ENCODE measurements around the gene ZNF423.

Gene ZNF423

DNA sequence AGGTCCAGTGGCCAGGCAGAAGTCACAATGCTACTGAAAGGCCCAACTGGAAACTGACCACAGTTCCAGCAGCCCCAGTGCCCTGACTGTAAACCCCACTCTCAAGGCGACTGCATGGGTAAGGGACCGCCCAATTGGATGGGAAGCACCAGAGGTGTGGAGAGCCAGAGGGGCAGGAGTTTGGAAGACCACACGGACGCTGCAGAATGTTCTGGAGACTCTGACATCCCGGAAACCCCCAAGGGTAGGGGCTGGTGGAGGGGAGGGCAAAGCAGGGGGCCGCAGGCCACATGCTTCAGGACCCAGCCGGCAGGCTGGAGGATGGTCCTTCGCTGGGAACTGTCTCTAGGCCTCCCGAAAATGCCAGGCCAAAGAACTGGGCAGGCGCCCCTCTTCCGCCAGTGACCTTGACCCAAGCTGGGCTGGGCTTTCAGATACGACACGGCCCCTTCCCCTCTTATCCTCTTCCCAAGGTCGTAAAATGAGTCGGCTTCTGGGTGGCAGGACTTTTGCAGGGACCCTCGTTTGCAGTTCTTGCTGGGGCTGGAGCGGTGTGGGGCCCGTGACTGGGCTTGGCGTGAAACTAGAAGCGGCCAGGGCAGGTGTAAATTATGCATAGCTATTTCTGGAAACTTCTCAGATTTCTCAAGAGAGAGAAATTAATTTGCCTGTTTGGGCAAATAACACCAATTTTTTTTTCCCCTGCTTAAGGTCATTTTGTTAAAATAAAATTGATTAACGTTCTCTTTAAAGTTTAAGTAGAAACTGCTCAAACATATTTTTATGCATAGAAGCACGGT, 372.1 kb downstream of the ZNF423 start:
- no peak for DNase-seq

DNA sequence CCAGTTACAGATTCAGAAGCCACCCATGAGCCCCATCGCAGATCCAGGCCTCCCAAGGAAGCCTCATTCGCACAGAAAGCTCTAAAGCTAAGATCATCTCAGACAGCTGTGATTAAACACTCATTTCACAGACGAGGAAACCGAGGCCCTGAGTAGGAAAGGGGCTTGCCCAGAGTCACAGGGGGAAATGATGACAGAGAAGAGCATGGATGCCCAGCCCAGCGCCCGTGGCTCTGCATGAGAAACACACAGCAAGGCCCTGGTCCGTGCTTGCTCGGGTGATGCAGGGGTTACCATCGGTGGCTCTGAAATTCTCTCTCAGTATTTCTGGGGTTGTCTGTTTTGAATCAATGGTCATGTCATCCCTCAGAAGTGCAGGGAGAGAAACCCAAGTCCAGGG, 372.7 kb downstream of the ZNF423 start:
- DNase-seq = no peak

DNA sequence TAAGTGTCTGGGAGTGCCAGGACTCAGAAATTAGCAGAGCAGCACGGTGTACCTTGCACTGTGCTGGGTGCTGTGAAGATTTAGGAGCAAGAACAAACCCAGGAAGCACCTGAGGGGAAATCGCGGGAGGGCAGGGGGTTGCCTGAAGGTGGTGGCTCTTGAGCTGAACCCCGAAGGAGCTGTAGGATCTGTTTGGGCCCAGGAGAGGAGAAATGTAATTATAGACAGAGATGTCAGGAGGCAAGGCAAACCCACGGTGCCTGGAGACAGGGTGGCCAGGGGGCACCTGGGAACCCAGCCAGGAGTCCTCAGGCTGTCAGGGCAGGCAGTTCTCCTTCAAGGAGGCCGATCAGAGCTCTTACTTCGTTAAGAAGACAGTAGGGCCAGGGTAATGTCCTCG, 373.2 kb downstream of the ZNF423 start:
- no peak for DNase-seq

DNA sequence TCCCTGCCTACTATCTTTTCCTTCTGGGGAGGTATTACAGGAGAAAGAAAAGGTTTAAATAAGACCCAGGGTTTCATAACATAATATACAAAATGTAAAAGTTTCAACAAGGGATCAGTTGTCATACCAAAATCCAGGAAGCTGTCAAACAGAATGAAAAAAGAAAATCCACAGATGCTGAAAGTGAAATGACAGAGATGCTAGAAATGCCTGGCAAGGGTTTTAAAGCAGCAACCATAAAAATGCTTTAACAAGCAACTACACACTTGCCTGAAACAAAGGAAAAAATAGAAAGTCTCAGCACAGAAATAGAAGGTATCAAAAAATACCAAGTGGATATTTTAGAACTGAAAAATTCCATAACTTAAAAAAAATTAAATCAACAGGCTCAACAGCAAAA, 377.3 kb downstream of the ZNF423 start:
- DNase-seq = no peak

DNA sequence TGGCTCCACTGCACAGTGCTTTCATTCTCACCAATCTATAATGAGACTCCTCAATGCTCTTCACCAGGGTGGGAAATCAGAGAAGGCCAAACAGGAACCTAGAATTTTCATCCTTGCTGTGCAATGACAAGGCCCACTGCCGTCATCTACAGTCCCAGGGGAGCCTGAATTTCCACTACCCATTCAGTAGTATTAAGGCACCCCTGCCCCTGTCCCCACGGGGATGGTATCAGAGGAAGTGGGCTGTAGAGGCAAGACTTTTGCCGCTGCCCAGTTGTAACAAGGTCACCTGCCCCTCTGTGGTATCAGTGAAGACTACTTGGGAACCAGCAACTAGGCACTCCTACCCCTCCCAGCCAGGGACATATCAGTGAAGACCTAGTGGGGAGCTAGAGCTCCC, 377.8 kb downstream of the ZNF423 start:
- DNase-seq = no peak

DNA sequence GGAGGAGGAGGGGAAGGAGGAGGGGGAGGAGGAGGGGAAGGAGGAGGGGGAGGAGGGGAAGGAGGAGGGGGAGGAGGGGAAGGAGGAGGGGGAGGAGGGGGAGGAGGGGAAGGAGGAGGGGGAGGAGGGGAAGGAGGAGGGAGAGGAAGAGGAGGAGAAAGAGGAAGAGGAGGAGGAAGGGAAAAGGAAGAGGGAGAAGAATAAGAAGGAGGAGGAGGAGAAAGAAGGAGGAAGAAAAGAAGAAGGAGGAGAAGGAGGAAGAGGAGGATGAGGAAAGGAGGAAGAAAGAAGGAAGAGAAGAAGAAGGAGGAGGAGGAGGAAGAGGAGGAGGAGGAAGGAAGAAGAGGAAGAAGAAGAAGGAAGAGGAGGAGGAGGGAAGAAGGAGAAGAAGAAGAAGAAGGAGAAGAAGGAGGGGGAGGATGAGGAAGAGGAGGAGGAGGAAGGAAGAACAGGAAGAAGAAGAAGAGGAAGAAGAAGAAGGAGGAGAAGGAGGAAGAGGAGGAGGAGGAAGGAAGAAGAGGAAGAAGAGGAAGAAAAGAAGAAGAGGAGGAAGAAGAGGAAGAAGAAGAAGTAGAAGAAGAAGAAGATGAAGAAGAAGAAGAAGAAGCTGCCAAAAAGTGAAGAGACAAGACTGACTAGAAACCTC, 378.5 kb downstream of the ZNF423 start:
- DNase-seq = no peak

DNA sequence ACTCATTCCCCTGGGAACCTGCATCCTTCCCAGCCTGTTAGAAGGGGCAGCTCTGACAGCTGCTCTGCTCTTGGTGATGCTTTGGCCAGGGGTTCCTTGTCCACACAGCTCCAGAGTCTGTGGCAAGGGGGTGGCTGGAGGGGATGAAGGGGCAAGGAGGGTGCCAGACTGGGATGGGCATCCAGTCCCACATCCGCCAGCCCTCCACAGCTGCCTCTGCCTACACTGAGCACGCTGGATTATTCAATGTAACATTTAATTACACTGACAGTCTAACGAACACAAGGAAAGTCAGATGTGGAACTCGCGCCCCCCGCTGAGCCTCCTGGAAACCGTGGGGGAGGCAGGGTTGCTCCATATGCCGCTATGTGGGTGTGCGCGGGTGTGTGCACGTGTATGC, 381.2 kb downstream of the ZNF423 start:
- no peak for DNase-seq

DNA sequence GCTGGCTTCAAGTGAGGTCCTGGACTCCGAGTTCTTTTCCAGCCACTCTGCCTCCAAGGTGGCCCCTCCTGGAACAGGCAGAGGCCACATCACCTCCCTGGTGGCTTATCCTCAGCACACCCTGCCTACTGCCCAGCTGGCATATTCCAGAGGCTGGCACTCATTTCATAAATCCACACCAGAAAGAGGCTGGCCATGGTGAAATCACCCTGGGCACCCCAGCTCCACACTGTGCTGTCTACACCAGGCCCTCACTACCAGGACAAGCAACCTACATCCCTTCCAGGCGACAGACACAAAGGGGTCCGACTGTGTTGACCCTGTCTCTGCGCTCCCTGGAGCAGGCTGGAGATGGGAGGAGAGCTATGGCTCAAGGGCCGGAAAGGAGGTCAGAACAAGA, 382.1 kb downstream of the ZNF423 start:
- DNase-seq = no peak

DNA sequence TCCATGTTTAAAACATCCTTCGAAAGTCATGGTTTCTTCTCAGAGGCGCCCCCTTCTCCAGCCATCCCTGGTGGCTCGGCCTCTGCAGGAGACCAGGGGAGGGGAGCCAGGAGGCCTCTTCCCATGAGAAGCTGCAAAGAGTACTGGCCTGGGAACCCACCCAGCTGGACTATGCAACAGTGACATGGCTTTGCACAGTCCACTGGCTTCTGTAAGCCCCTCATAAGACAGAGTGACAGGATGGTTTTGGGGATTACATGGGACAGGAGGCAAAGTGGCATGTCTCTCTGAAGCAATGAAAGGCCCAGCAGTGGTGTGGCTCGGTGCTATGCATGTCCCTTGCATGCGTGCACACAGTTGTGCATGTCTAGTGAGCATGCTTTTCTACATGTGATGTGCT, 382.8 kb downstream of the ZNF423 start:
- no peak for DNase-seq

DNA sequence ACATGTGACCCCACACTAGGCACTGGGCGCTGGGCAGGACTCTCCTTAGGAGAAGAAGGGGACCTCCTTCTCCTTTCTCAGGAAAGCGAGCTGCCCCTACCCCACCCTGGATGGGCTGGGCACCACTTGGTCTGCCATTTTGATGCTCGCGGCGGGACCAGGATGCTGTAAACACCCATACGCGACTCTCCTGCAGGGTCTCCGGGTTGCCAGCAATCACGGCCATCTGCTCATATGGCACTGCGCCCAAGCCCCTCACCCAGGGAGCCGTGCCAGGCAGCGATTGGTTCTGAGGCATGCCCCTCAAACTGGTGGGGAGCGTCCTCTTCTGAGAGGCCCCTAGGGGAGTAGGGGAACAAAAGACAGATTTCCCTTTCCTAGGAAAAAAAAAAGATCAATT, 383.3 kb downstream of the ZNF423 start:
- DNase-seq = no peak

DNA sequence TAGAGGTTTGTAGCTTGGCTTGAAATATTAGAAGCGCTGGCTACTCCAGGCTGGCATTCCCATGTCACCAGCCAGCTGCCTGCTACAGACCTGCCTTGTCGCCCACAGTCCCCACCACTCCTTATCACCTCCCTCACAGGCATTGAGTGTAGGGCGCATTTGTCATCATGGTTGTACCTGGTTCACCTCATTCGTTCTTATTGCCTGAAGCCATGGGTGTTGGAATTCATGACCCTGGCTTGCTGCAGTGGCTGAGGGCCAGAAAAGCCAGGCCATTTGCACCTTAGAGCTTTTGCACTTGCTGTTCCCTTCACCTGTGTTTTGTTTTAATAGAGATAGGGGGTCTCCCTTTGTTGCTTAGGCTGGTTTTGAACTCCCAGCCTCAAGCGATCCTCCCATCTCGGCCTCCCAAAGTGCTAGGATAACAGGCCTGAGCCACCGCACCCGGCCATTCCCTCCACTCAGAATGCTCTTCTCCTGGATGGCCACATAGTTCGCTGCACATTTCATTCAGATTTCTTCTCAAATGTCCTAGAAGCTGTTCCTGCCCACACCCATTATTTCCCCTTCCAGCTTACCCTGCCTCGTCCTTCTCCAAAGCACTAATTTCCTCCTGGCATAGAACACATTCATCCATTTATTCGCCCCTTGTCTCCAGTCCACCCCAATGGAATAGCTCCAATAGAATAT, 384.7 kb downstream of the ZNF423 start:
- no peak for DNase-seq

DNA sequence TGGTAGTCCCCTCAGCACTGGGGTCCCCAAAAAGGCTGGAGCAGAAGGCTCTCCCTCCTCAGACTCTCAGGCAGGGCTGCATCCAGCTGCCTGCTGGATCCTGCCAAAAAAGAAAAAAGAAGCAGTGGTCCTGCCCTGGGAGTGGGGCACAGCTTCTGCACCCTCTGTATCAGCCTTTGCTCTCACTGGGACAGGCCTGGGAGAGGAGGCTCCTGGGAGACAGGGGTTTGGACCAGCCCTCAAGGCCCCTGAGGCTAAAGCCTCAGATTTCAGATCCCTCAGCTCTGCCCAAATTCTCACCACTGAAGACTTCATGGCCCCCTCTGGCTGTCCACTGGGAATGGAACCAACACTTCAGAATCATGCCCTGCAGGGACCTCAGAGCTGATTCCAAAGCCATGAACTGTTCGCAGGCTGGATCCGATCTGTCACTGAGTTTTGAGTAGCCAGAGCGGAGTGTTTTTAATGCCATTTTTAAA, 385.4 kb downstream of the ZNF423 start:
- no peak for DNase-seq

DNA sequence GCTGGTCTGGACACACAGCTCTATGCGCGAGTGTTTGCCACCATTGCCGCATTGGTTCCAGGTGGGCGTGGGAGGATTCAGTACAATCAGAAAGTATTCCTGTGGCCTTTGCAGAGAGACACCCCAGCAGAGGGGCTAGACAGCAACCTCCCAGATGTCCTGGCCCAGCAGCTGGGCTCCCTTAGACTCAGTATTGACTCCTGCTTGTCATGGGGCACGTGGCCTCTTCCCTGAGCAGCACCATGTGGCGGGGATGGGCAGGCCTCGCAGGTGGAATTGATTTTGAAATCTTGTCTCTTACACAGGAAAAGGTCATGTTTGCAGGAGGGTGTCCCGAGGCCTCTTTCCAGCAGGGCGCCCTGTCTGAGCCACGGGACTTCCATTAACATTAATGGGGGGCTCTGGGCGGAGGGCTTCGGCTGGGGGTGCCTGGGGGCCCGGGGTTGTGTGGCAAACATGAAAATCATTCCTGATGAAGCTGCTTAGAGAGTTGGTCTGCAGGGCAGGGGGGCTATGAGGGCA, 385.9 kb downstream of the ZNF423 start:
- no peak for DNase-seq

DNA sequence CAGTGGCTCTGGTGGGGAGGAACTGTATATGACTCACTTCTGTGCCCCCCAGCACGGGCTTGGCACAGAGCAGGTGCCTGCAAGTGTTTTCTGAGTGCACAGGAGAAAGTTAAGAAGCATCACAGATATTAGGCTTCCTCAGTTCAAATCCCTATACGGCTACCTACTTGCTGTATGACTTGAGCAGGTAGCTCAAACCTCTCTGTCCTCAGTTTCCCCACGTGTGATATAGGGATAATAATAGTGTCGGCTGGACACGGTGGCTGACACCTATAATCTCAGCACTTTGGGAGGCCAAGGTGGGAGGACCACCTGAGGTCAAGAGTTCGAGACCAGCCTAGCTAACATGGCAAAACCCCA, 386.6 kb downstream of the ZNF423 start:
- no peak for DNase-seq

DNA sequence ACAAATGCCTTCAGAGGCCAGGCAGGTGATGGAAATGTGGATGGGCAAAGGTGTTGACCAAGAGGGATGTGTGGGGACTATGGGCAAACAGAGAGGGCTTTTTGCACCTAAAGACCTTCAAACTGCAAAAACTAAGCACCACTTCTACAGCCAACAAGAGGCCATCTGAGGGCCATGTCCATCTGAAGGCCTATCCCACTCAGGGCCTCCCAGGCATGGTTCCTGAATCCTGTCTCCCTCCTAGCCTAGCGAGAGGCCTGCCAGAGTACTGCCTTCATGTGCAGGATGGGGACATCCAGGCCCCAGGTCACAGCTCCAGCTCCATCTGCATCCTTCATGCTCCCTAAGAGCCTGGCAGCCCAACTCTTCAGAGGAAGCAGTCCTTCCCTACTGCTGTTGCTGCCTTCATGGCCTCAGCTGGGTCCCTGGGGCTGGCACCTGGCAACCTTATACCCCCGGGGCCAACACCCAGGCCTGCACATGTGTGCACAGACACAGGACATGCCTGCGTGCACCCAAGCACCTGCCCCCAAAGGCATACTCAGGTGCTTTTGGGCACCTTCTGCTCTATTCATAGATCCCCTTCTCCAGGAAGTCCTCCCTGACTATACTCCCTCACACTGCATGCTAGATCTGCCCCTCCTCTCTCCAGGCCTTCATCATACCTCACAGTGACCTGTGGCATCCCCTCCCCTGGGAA, 387.2 kb downstream of the ZNF423 start:
- peak in 1 of 2 experiments; percentile 0 for DNase-seq

DNA sequence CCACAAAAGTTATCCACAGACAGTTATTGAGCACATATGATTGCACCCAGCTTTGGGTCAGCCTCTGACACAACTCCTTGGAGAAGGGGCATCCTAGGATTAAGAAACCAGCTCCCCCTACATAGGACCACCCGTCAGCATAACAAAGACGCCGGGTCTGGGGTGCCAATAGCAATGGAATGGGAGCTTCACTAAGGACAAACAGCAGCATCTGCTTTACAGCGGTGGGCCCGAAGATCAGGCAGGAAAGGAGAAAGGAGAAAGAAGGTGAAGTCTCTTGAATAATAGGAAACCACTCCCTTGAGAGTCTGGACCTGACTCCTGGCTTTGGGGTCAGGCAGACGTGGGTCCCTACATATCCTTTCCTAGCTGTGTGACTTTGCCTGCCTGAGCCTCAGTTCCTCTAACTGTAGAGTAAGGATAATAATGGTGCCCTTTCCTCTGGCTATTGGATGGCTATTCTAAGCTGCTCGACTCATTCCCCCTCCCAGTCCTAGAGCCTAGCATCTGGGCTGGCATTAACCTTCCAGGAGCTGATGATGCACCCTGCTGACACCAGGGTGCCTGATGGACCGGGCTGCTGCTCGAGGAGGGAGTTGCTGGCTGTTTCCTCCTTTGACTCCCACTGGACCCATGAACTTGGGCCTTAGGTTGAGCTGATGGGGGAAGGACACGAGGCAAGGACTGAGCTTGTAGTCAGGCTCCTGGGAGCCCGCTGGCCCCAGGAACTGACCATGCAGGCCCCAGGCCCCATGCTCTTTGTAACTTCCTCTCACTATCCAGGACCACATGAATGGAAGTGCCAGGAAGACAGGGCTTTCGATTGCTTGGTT, 388.2 kb downstream of the ZNF423 start:
- DNase-seq = no peak

DNA sequence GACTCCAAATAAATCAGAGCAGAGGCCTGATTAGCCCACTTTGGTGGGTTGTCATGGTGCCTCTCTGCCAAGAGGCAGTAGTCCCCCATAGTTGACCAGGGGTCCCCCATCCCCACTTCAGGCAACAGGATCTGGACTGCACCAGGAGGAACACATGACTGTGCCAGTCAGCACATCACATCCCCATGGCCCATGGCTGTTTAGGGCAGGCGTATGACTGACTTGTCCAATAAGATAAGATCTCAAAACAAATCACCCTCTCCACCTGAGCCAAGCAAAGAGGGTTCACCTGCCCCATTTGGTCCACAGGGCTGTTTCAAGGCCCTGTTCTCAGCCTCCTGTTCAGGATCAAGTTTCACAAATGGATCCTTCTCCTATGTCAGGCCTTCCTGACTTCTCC, 389.0 kb downstream of the ZNF423 start:
- no peak for DNase-seq

DNA sequence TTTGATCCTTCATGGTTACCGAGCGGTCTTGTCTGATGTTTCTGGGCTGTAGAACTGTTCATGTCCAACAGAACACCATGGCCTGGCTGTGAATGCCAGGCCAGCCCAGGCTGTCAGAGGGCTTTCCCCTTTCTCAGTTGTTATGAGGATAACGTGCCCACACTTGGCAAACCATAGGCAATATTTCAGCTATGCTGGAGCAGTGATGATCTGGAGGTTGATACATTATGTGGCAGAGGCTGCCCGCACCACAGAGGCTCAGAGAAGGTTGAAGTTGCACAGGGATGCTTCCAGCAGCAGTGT, 389.4 kb downstream of the ZNF423 start:
- DNase-seq = no peak

DNA sequence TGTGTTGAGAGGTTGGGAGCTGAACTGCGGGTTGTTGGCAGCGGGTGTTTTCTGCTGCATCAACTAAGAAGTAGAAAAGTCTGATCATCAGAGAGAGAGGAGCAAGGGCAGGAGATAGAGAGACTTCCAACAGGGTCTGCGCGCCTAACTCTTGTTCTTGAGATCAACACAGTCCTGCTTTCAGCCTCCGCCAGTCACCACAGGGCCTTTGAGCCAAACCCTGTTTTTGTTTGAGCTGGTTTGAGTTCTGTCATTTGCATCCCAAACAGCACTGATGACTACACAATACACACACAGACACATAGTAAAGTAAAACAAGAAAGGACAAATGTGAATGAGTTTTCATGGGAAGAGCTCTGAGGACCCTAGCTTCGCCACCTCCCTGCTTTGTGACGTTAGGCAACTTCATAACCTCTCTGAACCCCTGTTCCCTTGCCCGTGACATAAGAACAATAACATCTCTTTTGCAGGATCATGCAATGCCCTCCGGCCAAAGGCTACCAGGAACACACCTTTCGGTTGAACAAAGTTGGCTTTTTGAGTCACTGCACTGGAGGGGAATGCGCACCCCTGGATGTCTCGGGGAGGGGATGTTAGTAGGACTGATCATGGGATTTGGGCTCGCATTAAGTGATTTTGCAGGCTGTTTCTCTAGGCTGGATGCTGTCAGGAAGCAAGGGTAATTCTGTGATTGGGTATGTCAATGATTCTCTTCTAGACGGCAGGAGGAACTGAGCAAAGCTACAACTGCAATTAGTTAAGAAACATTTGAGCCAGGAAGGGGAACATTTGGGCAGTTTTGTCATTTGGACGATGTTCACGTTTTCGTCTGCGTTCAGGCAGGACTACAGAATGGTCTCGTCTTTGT, 390.0 kb downstream of the ZNF423 start:
- no peak for DNase-seq

DNA sequence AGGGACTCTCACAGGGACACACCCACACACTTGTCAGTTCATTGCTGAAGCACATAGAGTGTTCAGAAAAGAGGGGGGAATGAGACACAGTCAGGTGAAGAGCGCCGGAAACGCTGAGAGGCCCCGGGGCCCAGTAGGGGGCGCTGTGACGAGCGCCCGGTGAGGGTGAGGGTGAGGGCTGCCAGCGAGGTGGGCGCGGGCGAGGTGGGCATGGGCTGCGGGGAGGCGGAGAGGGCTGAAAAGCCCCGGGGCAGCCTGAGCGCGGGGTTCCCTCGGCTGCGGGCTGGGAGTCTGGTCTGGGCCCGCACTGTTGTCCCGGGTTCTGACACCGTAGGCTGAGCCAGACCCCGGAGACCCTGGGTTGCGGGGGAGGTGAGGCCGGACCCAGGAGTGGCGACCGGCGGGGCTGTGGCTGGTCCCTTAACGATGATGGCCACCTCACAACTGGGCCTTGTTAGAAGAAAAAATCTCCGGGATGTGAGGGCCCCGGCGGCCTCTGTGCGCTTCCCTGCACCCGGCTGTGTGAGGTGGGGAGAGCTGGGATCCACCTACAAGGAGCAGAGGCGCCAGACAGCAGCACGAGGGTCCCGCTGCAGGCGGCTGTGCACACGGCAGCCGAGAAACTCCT, 390.9 kb downstream of the ZNF423 start:
- DNase-seq = no peak

DNA sequence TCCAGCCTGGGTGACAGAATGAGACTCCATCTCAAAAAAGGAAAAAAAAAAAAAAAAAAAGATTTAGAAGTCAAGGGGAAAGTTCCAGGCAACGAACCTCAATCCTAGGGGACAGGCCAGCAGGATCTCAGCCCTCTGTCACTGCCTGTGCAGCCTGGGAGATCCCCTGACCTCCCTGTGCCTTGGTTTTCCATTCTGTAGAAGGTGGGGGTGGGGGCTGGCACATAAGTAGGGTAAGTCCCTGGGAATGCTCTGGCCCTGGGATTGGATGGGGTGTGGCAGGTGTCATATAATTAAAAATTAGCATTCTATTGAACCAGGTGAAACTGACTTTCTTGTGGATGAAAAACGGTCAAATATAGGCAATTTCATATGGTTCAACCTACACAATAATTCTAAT, 391.8 kb downstream of the ZNF423 start:
- no peak for DNase-seq

Data from activated CD4-positive, alpha-beta T cell treated with anti-CD3 and anti-CD28 coated beads, Interleukin-2, amount 50 U/mL, for 48 hours (primary cell).